ENCODE results near the gene MAPK8IP2.
"Not testable (repeated sequence)": the region's sequence is repeated elsewhere in the genome, so short reads cannot be mapped to it uniquely, and the experiment has no call there.

MAPK8IP2 gene

GRCh38 chr22:50599816-50600455, 657 bp upstream of the MAPK8IP2 start:
- no peak for DNase-seq (ENCODE audit: low spot score)

GRCh38 chr22:50600967-50601668, 525 bp downstream of the MAPK8IP2 start:
- no peak for DNase-seq (ENCODE audit: low spot score)

GRCh38 chr22:50601669-50602337, 1.2 kb downstream of the MAPK8IP2 start:
- no peak for DNase-seq (ENCODE audit: low spot score)

GRCh38 chr22:50602338-50602700, 1.7 kb downstream of the MAPK8IP2 start:
- DNase-seq (ENCODE audit: low spot score), result no peak

- no peak for DNase-seq (ENCODE audit: low spot score)
Measured at GRCh38 chr22:50603511-50604255, 3.1 kb downstream of the MAPK8IP2 start.

GRCh38 chr22:50604256-50605001, 3.8 kb downstream of the MAPK8IP2 start:
- DNase-seq (ENCODE audit: low spot score), result no peak

- DNase-seq (ENCODE audit: low spot score), result no peak
Measured at GRCh38 chr22:50605002-50605612, 4.5 kb downstream of the MAPK8IP2 start.

GRCh38 chr22:50605613-50606074, 5.1 kb downstream of the MAPK8IP2 start:
- no peak for DNase-seq (ENCODE audit: low spot score)

- DNase-seq (ENCODE audit: low spot score), result no peak
Measured at GRCh38 chr22:50606165-50606945, 5.8 kb downstream of the MAPK8IP2 start.

GRCh38 chr22:50606946-50607658, 6.5 kb downstream of the MAPK8IP2 start:
- DNase-seq (ENCODE audit: low spot score), result no peak

GRCh38 chr22:50607659-50608020, 7.0 kb downstream of the MAPK8IP2 start:
- no peak for DNase-seq (ENCODE audit: low spot score)

- not testable (repeated sequence) for DNase-seq (ENCODE audit: low spot score)
Measured at GRCh38 chr22:50608058-50608840, 7.7 kb downstream of the MAPK8IP2 start.

GRCh38 chr22:50608996-50609395, 8.4 kb downstream of the MAPK8IP2 start:
- no peak for DNase-seq (ENCODE audit: low spot score)

GRCh38 chr22:50609599-50609998, 9.0 kb downstream of the MAPK8IP2 start:
- no peak for DNase-seq (ENCODE audit: low spot score)

- no peak for DNase-seq (ENCODE audit: low spot score)
Measured at GRCh38 chr22:50610041-50610451, 9.5 kb downstream of the MAPK8IP2 start.

- no peak for DNase-seq (ENCODE audit: low spot score)
Measured at GRCh38 chr22:50610581-50610980, 10.0 kb downstream of the MAPK8IP2 start.

- DNase-seq (ENCODE audit: low spot score), result no peak
Measured at GRCh38 chr22:50611341-50612060, 10.9 kb downstream of the MAPK8IP2 start.

GRCh38 chr22:50612168-50612527, 11.6 kb downstream of the MAPK8IP2 start:
- DNase-seq (ENCODE audit: low spot score), result no peak
